H1 (cell line): ENCODE measurements around the gene NXPE1. TPM values are rescaled to one million over a fixed set of nuclear protein-coding genes. Genes with fewer than 3 reads are reported as not detected.

Experiments
- CTCF ChIA-PET: fragments of 300-600 bp; sonication (Branson Sonifier 250); formaldehyde crosslinking; loops from one replicate; lab custom pipeline; 2021; ENCODE audit not compliant: partially characterized antibody; lab: Charles Lee
- POLR2A ChIA-PET: fragments of 300-600 bp; sonication (Branson Sonifier 250); formaldehyde crosslinking; loops from one replicate; lab custom pipeline; 2021; ENCODE audit warnings: inconsistent platforms; ENCODE audit not compliant: partially characterized antibody; lab: Charles Lee
- DNase-seq, 2 experiments: peaks; one replicate each; pipeline versions ENCODE4 v3.0.0 to v3.0.0-alpha.2; 2010 to 2022; ENCODE audit warnings: low spot score in 2 of 2, low read depth in 1 of 2, mixed read lengths in 1 of 2
- FAIRE-seq: peaks from 2 replicates; lab custom pipeline; 2011; peaks lifted over from hg19 to GRCh38; lab: Jason Lieb, UNC
- H2AFZ ChIP-seq: 2 replicates; pipeline ENCODE4 v1.8.1; 2012; ENCODE audit warnings: low read length, inconsistent platforms
- H2AK5ac ChIP-seq: 2 replicates; pipeline ENCODE4 v1.6.1; 2013; ENCODE audit warnings: low read depth, low read length
- H2BK120ac ChIP-seq: replicated peaks from 2 replicates; pipeline ENCODE3; 2013; ENCODE audit warnings: low read depth, low read length, inconsistent platforms
- H2BK12ac ChIP-seq: 2 replicates; pipeline ENCODE4 v1.6.1; 2013; ENCODE audit warnings: low read depth, low read length
- H2BK15ac ChIP-seq: 2 replicates; pipeline ENCODE4 v1.6.1; 2013; ENCODE audit warnings: low read length
- H2BK20ac ChIP-seq: 2 replicates; pipeline ENCODE4 v1.6.1; 2013; ENCODE audit warnings: low read length
- H2BK5ac ChIP-seq: 2 replicates; pipeline ENCODE4 v1.6.1; 2013; ENCODE audit warnings: low read depth, low read length
- H3K14ac ChIP-seq: 2 replicates; pipeline ENCODE4 v1.6.1; 2013; ENCODE audit warnings: inconsistent platforms; ENCODE audit not compliant: insufficient read length
- H3K18ac ChIP-seq: 2 replicates; pipeline ENCODE4 v1.6.1; 2013; ENCODE audit warnings: low read length; ENCODE audit errors: extremely low read depth
- H3K23ac ChIP-seq: 2 replicates; pipeline ENCODE4 v1.6.1; 2013; ENCODE audit warnings: inconsistent platforms; ENCODE audit not compliant: insufficient read length
- H3K23me2 ChIP-seq: 2 replicates; pipeline ENCODE4 v1.6.1; 2013; ENCODE audit warnings: low read depth, low read length
- H3K27ac ChIP-seq: 2 replicates; pipeline ENCODE4 v1.6.1; 2011; ENCODE audit warnings: low read depth, low read length, inconsistent platforms
- H3K27me3 ChIP-seq, 4 experiments: replicated peaks in 1 of 4; 1 replicate in 1 of 4; 2 replicates in 3 of 4; pipeline versions ENCODE4 v1.6.1 to v1.8.1; 2011 to 2013; ENCODE audit warnings: low read length in 3 of 4, mild to moderate bottlenecking in 3 of 4, inconsistent platforms in 2 of 4, mixed read lengths in 2 of 4, moderate library complexity in 1 of 4; ENCODE audit not compliant: control insufficient read depth in 3 of 4, insufficient read depth in 3 of 4; ENCODE audit errors: extremely low read depth in 1 of 4
- H3K36me3 ChIP-seq, 4 experiments: 2 replicates each; pipeline versions ENCODE4 v1.6.1 to v1.8.1; 2011 to 2013; ENCODE audit warnings: mild to moderate bottlenecking in 4 of 4, low read length in 3 of 4, moderate library complexity in 2 of 4, control low read depth in 1 of 4, inconsistent platforms in 1 of 4; ENCODE audit not compliant: insufficient read depth in 4 of 4, control insufficient read depth in 2 of 4
- H3K4ac ChIP-seq: replicated peaks from 2 replicates; pipeline ENCODE3; 2013; ENCODE audit warnings: low read length, low read depth, mixed read lengths, inconsistent platforms; ENCODE audit not compliant: insufficient read length
- H3K4me1 ChIP-seq, 4 experiments: replicated peaks in 1 of 4; 1 replicate in 1 of 4; 2 replicates in 3 of 4; pipeline versions ENCODE4 v1.6.1 to v1.8.1; 2011 to 2013; ENCODE audit warnings: low read length in 3 of 4, inconsistent platforms in 2 of 4, mixed read lengths in 1 of 4; ENCODE audit not compliant: insufficient read depth in 4 of 4, control insufficient read depth in 3 of 4
- H3K4me2 ChIP-seq, 2 experiments: 2 replicates each; pipeline versions ENCODE4 v1.6.1 to v1.8.1; 2011 to 2013; ENCODE audit warnings: low read depth in 2 of 2, low read length in 2 of 2, control low read depth in 1 of 2, inconsistent platforms in 1 of 2, mild to moderate bottlenecking in 1 of 2; ENCODE audit not compliant: insufficient read depth in 1 of 2
- H3K4me3 ChIP-seq, 4 experiments: fragments of 200-600, 300-600 bp in 1 of 4; sonication (generic), shearing (Covaris generic), sonication (Bioruptor Twin) in 1 of 4; 2 replicates each; pipeline versions ENCODE4 v1.5.1 to v1.8.1; 2011 to 2016; ENCODE audit warnings: low read length in 4 of 4, low read depth in 3 of 4, control low read depth in 2 of 4, inconsistent platforms in 2 of 4, mild to moderate bottlenecking in 2 of 4, mixed read lengths in 1 of 4, moderate library complexity in 1 of 4; ENCODE audit not compliant: insufficient read depth in 2 of 4; ENCODE audit errors: extremely low read depth in 1 of 4
- H3K56ac ChIP-seq: replicated peaks from 2 replicates; pipeline ENCODE3; 2013; ENCODE audit warnings: low read depth, mild to moderate bottlenecking, mixed read lengths, low read length, inconsistent platforms; ENCODE audit not compliant: insufficient read length
- H3K79me1 ChIP-seq: 2 replicates; pipeline ENCODE4 v1.6.1; 2013; ENCODE audit warnings: low read depth, low read length, control low read depth
- H3K79me2 ChIP-seq, 2 experiments: 2 replicates each; pipeline versions ENCODE4 v1.6.1 to v1.8.1; 2012 to 2013; ENCODE audit warnings: low read length in 2 of 2, mild to moderate bottlenecking in 2 of 2, inconsistent platforms in 1 of 2; ENCODE audit not compliant: insufficient read depth in 2 of 2, control insufficient read depth in 1 of 2
- H3K9ac ChIP-seq, 4 experiments: replicated peaks in 1 of 4; 1 replicate in 1 of 4; 2 replicates in 3 of 4; pipeline versions ENCODE4 v1.6.1 to v1.8.1; 2011 to 2013; ENCODE audit warnings: low read depth in 3 of 4, low read length in 3 of 4, control low read depth in 2 of 4, mild to moderate bottlenecking in 2 of 4, moderate library complexity in 2 of 4, inconsistent platforms in 1 of 4; ENCODE audit errors: extremely low read depth in 1 of 4
- H3K9me3 ChIP-seq, 2 experiments: 2 replicates each; pipeline versions ENCODE4 v1.6.1 to v1.8.1; 2012 to 2013; ENCODE audit warnings: mild to moderate bottlenecking in 2 of 2, moderate library complexity in 2 of 2, control low read depth in 1 of 2, inconsistent platforms in 1 of 2, low read depth in 1 of 2, low read length in 1 of 2, mixed read lengths in 1 of 2; ENCODE audit not compliant: insufficient read depth in 2 of 2
- H4K20me1 ChIP-seq, 2 experiments: replicated peaks in 1 of 2; 2 replicates each; pipeline versions ENCODE3 to v1.8.1; 2011 to 2013; ENCODE audit warnings: inconsistent platforms in 2 of 2, low read length in 2 of 2, mild to moderate bottlenecking in 1 of 2; ENCODE audit not compliant: insufficient read depth in 2 of 2, control insufficient read depth in 1 of 2
- H4K5ac ChIP-seq: 2 replicates; pipeline ENCODE4 v1.6.1; 2013; ENCODE audit warnings: low read length, low read depth, mixed read lengths, inconsistent platforms; ENCODE audit not compliant: insufficient read length
- H4K8ac ChIP-seq: 2 replicates; pipeline ENCODE4 v1.8.0; 2013; ENCODE audit warnings: mild to moderate bottlenecking, moderate library complexity, low read length, inconsistent platforms; ENCODE audit not compliant: insufficient read depth; ENCODE audit errors: extremely low read depth
- H4K91ac ChIP-seq: replicated peaks from 2 replicates; pipeline ENCODE3; 2013; ENCODE audit warnings: low read length, mixed read lengths, inconsistent platforms; ENCODE audit not compliant: insufficient read length
- ATF2 ChIP-seq: IDR thresholded peaks from 2 replicates; pipeline ENCODE4 v1.6.1; 2012; ENCODE audit warnings: low read length, inconsistent platforms
- EP300 ChIP-seq, 2 experiments: IDR thresholded peaks; 1 replicate in 1 of 2; 2 replicates in 1 of 2; pipeline ENCODE4 v1.6.1; 2011 to 2012; ENCODE audit warnings: low read depth in 2 of 2, low read length in 2 of 2, mild to moderate bottlenecking in 2 of 2, borderline replicate concordance in 1 of 2, inconsistent platforms in 1 of 2, moderate library complexity in 1 of 2
- GTF2F1 ChIP-seq: IDR thresholded peaks from 2 replicates; pipeline ENCODE4 v1.6.1; 2012; ENCODE audit warnings: low read depth, low read length, improper control_type of control experiment, borderline replicate concordance
- JUND ChIP-seq: IDR thresholded peaks from 2 replicates; pipeline ENCODE4 v1.6.1; 2011; ENCODE audit warnings: mild to moderate bottlenecking, improper control_type of control experiment, low read length
- MAFK ChIP-seq: IDR thresholded peaks from 2 replicates; pipeline ENCODE4 v1.6.1; 2012; ENCODE audit warnings: low read depth, mild to moderate bottlenecking, improper control_type of control experiment, low read length
- MAX ChIP-seq: IDR thresholded peaks from 2 replicates; pipeline ENCODE4 v1.6.1; 2012; ENCODE audit warnings: inconsistent platforms
- NRF1 ChIP-seq: IDR thresholded peaks from 2 replicates; pipeline ENCODE4 v1.6.1; 2011; ENCODE audit warnings: mild to moderate bottlenecking, low read depth, low read length, improper control_type of control experiment
- POLR2A ChIP-seq, 2 experiments: IDR thresholded peaks; 1 replicate in 1 of 2; 2 replicates in 1 of 2; pipeline ENCODE4 v1.6.1; 2011; ENCODE audit warnings: low read depth in 2 of 2, low read length in 2 of 2, mild to moderate bottlenecking in 2 of 2; ENCODE audit errors: control extremely low read depth in 1 of 2
- RBBP5 ChIP-seq: IDR thresholded peaks from 2 replicates; pipeline ENCODE4 v1.7.1; 2012; ENCODE audit warnings: low read depth, mild to moderate bottlenecking, inconsistent platforms, low read length, moderate library complexity, borderline replicate concordance
- SP4 ChIP-seq: IDR thresholded peaks from 2 replicates; pipeline ENCODE4 v1.6.1; 2012; ENCODE audit warnings: low read length, inconsistent platforms
- TEAD4 ChIP-seq: IDR thresholded peaks from 2 replicates; pipeline ENCODE4 v1.6.1; 2012; ENCODE audit warnings: low read depth, low read length, inconsistent platforms, mixed read lengths
- WGBS, 2 experiments: shearing (Covaris generic) in 1 of 2; methylation state at CpG; one replicate each; pipeline versions ENCODE4 v1.1.6 to v1.1.7; 2013 to 2015; ENCODE audit warnings: low lambda C conversion rate in 2 of 2, mixed read lengths in 2 of 2, inconsistent platforms in 1 of 2, low coverage in 1 of 2, missing lambda C conversion rate in 1 of 2; ENCODE audit not compliant: insufficient replicate concordance in 2 of 2, insufficient coverage in 1 of 2, insufficient read length in 1 of 2; ENCODE audit errors: extremely low coverage in 1 of 2, missing lambda C conversion rate in 1 of 2; 5-methylcytosine and 5-hydroxymethylcytosine counted together
- polyA plus RNA-seq, 7 experiments: library from polyadenylated mRNA; depleted of rRNA in 3 of 7; stranded (reverse) in 5 of 7; unstranded in 2 of 7; fragments of >200 nt in 5 of 7; fragments of 200-250 nt in 2 of 7; gene quantifications; 1 replicate in 5 of 7; 2 replicates in 1 of 7; 4 replicates in 1 of 7; pipeline versions ENCODE4 v1.2.1 to v1.2.3, GENCODE V29; 2011 to 2013; ENCODE audit warnings: missing spikeins in 2 of 7, mixed read lengths in 2 of 7
- total RNA-seq: library from RNA; stranded (reverse); fragmentation: NEBNext Ultra II Directional; extraction: Animal tissue kit (Norgen Biotek cat#: 25700); gene quantifications from 2 replicates; pipeline ENCODE4 v1.2.1, GENCODE V29; 2021

Gene NXPE1
- total and polyA plus RNA-seq, 2 of the 8 experiments (the other 6 are each of a cell fraction or from before 2014, with no cell fraction given), result not detected

- no peak overlapping the region for H3K23ac ChIP-seq
- DNase-seq (no peak), FAIRE-seq (no peak)
- no peak overlapping the region for H2AFZ ChIP-seq
- no peaks in the 10 kb centered on the region for H3K79me1 ChIP-seq
- no peak overlapping the region for H3K9ac ChIP-seq
- H2BK120ac ChIP-seq, result no peak overlapping the region
- H3K4me2 ChIP-seq, result no peak overlapping the region
- H4K5ac ChIP-seq, result no peak overlapping the region
- 80% methylated on average over 1 of the region's 1 CpG; no CpG with 5 or more reads in 1 of the 2 experiments for WGBS, 2 experiments
- H4K20me1 ChIP-seq, result no peaks in the 10 kb centered on the region
- no peak overlapping the region for H2BK12ac ChIP-seq
- no peak overlapping the region for H3K18ac ChIP-seq
- H4K91ac ChIP-seq, result no peak overlapping the region
- no peaks in the 10 kb centered on the region for H3K79me2 ChIP-seq
- no peak overlapping the region for H2AK5ac ChIP-seq
- no peak overlapping the region for H2BK20ac ChIP-seq
- H2BK15ac ChIP-seq, result no peak overlapping the region
- H3K27me3 ChIP-seq, result no peaks in the 10 kb centered on the region
- peaks cover 0 to 3% of the 10 kb centered on the region in 2 experiments; a peak in 1 of 4 replicates for H3K9me3 ChIP-seq
- H3K14ac ChIP-seq, result no peak overlapping the region
- H3K27ac ChIP-seq, result no peak overlapping the region
- CTCF ChIA-PET, result interaction anchor here (1.0 kb wide), 2 partner anchors 8 to 142 kb away, joined by 3 read pairs; no protein-coding TSS in a partner anchor
- no peak overlapping the region for H2BK5ac ChIP-seq
- H3K4ac ChIP-seq, result no peak overlapping the region
- H3K4me1 ChIP-seq, result no peaks in the 10 kb centered on the region
- no peak overlapping the region for H3K56ac ChIP-seq
- no peak overlapping the region for H4K8ac ChIP-seq
- POLR2A ChIA-PET, result no interaction called here
- no peaks in the 10 kb centered on the region; the same call in 1 of the 2 replicates for H3K23me2 ChIP-seq
- H3K4me3 ChIP-seq, result no peak overlapping the region
- H3K36me3 ChIP-seq, result no peaks in the 10 kb centered on the region
- no peak for TF ChIP-seq NRF1
- no peak for TF ChIP-seq JUND
- no peak for TF ChIP-seq GTF2F1
- TF ChIP-seq EP300 (IDR thresholded peaks at IDR 0.05; ENCODE audit: borderline replicate concordance in 1 of 2, low read depth in 2 of 2, low read length in 2 of 2), result no peak
- no peak for TF ChIP-seq TEAD4
- no peak for TF ChIP-seq ATF2
- TF ChIP-seq MAX, result no peak
- no peak for TF ChIP-seq MAFK
- TF ChIP-seq SP4, result no peak
- TF ChIP-seq RBBP5, result no peak
- no peak for TF ChIP-seq POLR2A (IDR thresholded peaks at IDR 0.05; ENCODE audit: control extremely low read depth in 1 of 2, low read depth in 2 of 2, low read length in 2 of 2)
Observed at GRCh38 chr11:114596175-114596919, 36.7 kb upstream of the NXPE1 start.
